Activated naive CD8-positive, alpha-beta T cell treated with anti-CD3 and anti-CD28 coated beads for 36 hours (primary cell): ENCODE data around the gene FAM24B. TPM values are rescaled to one million over a fixed set of nuclear protein-coding genes. Genes with fewer than 3 reads are reported as not detected.
"Not testable (repeated sequence)": the region's sequence is repeated elsewhere in the genome, so short reads cannot be mapped to it uniquely, and the experiment has no call there.

Experiments used
- DNase-seq: peaks from one replicate; pipeline ENCODE4 v3.0.0; 2021
- H3K27ac Mint-ChIP-seq: one replicate; pipeline ENCODE4 v1.8.0; 2022; ENCODE audit warnings: mild to moderate bottlenecking, moderate library complexity, mixed read lengths
- H3K27me3 Mint-ChIP-seq: one replicate; pipeline ENCODE4 v1.8.0; 2022; ENCODE audit warnings: mild to moderate bottlenecking, mixed read lengths
- H3K36me3 Mint-ChIP-seq: one replicate; pipeline ENCODE4 v1.8.0; 2021; ENCODE audit warnings: mild to moderate bottlenecking, mixed read lengths
- H3K4me1 Mint-ChIP-seq: one replicate; pipeline ENCODE4 v1.8.0; 2021; ENCODE audit warnings: mixed read lengths
- H3K4me3 Mint-ChIP-seq: one replicate; pipeline ENCODE4 v1.8.0; 2022; ENCODE audit warnings: mild to moderate bottlenecking, moderate library complexity, mixed read lengths
- H3K9me3 Mint-ChIP-seq: one replicate; pipeline ENCODE4 v1.8.0; 2022; ENCODE audit warnings: mixed read lengths
- total RNA-seq, 2 experiments: library from RNA; stranded (reverse); gene quantifications; one replicate each; pipeline ENCODE4 v1.2.3, GENCODE V29; 2021

The FAM24B gene
- total RNA-seq, 2 experiments from 2014 or later: 11.2 to 12.8 TPM

DNA sequence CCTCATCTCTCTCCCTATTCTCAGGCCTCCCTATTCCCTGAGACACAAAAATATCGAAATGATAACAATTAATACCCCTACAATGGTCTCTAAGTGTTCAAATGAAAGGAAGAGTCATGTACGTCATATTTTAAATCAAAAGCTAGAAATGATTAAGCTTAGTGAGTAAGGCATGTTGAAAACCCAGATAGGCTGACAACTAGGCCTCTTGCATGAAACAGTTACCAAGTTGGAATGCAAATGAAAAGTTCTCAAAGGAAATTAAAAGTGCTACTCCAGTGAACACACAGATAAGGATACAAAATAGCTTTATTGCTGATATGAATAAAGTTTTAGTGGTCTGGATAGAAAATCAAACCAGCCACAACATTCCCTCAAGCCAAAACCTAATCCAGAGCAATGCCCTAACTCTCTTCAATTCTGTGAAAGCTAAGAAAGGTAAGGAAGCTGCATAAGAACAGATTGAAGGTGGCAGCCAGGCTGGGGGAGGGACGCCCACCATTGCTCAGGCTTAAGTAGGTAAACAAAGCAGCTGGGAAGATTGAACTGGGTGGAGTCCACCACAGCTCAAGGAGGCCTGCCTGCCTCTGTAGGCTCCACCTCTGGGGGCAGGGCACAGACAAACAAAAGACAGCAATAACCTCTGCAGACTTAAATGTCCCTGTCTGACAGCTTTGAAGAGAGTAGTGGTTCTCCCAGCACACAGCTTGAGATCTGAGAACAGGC, 12.5 kb downstream of the FAM24B start:
- H3K27me3 Mint-ChIP-seq, H3K9me3 Mint-ChIP-seq, H3K4me3 Mint-ChIP-seq, H3K27ac Mint-ChIP-seq, DNase-seq: not testable (repeated sequence)
- H3K4me1 Mint-ChIP-seq: peaks cover 16% of the 10 kb centered on the region
- H3K36me3 Mint-ChIP-seq: peaks cover 42% of the 10 kb centered on the region

- no peaks in the 10 kb centered on the region for H3K27me3 Mint-ChIP-seq
- peaks cover 18% of the 10 kb centered on the region for H3K4me1 Mint-ChIP-seq
- H3K27ac Mint-ChIP-seq: no peak overlapping the region
- H3K4me3 Mint-ChIP-seq: no peak overlapping the region
- peaks cover 33% of the 10 kb centered on the region for H3K36me3 Mint-ChIP-seq
- H3K9me3 Mint-ChIP-seq: peaks cover 5% of the 10 kb centered on the region
- no peak for DNase-seq
Observed at GRCh38 chr10:122864901-122865300, 14.5 kb downstream of the FAM24B start.

DNA sequence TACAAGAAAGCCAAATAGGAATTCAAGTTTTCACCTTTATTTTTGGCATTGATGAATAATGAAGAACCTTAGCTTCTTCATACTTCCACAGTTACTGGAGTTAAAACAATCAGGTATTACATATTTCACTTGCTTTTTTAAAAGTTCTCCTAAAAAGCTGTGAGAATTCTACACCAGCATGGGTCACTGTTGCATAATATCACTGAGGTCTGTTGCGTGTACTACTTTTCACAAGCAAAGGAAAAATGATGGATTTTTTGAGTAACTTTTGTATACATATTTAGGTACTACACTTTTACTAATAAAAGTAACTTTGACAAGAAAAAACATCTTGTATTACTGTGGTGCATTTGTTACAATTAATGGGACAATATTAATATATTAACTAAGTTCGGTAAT, 15.2 kb downstream of the FAM24B start:
- Mint-ChIP-seq H3K27me3 (no peaks in the 10 kb centered on the region), H3K27ac (no peak overlapping the region), H3K36me3 (peaks cover 34% of the 10 kb centered on the region), H3K4me1 (peaks cover 15% of the 10 kb centered on the region), H3K4me3 (no peak overlapping the region), H3K9me3 (peaks cover 4% of the 10 kb centered on the region)
- DNase-seq: no peak

GRCh38 chr10:122863216-122864193, 15.9 kb downstream of the FAM24B start:
- peaks cover 37% of the 10 kb centered on the region for H3K36me3 Mint-ChIP-seq
- H3K4me3 Mint-ChIP-seq: no peak overlapping the region
- peaks cover 4% of the 10 kb centered on the region for H3K9me3 Mint-ChIP-seq
- H3K27ac Mint-ChIP-seq: no peak overlapping the region
- peaks cover 15% of the 10 kb centered on the region for H3K4me1 Mint-ChIP-seq
- no peak for DNase-seq
- H3K27me3 Mint-ChIP-seq: no peaks in the 10 kb centered on the region

DNA sequence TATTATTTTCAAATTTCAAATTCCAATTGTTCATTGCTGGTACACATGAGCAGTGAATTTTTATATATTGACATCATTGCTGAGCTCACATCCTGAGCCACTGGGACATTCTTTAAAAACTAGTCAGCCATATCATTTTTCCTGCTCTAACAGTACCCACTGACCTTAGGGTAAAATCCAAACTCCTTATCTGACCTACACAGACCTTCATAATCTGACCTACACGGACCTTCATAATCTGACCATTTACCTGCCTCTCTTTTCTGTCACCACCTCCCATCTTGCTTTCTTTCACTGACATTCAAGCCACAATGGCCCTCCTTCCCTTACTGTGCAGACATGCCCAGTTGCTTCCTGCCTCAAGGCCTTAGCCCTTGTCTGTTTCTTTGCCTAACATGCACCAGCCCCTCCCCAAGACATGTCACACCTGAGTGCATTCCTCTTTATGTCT, 17.6 kb downstream of the FAM24B start:
- no peaks in the 10 kb centered on the region for H3K27me3 Mint-ChIP-seq
- no peaks in the 10 kb centered on the region for H3K9me3 Mint-ChIP-seq
- H3K36me3 Mint-ChIP-seq: peaks cover 32% of the 10 kb centered on the region
- peaks cover 12% of the 10 kb centered on the region for H3K4me1 Mint-ChIP-seq
- no peak overlapping the region for H3K27ac Mint-ChIP-seq
- H3K4me3 Mint-ChIP-seq: no peak overlapping the region
- no peak for DNase-seq

GRCh38 chr10:122859527-122859926, 19.9 kb downstream of the FAM24B start:
- Mint-ChIP-seq H3K9me3 (no peaks in the 10 kb centered on the region), H3K27ac (no peak overlapping the region), H3K27me3 (no peaks in the 10 kb centered on the region), H3K4me3 (no peak overlapping the region), H3K4me1 (peaks cover 15% of the 10 kb centered on the region), H3K36me3 (peaks cover 42% of the 10 kb centered on the region)
- DNase-seq: no peak

GRCh38 chr10:122858042-122858441, 21.3 kb downstream of the FAM24B start:
- H3K27ac Mint-ChIP-seq, H3K4me3 Mint-ChIP-seq, H3K9me3 Mint-ChIP-seq, DNase-seq, H3K27me3 Mint-ChIP-seq: not testable (repeated sequence)
- Mint-ChIP-seq H3K36me3 (peaks cover 55% of the 10 kb centered on the region), H3K4me1 (peaks cover 16% of the 10 kb centered on the region)

- no peaks in the 10 kb centered on the region for H3K27me3 Mint-ChIP-seq
- H3K9me3 Mint-ChIP-seq: no peaks in the 10 kb centered on the region
- no peak for DNase-seq
- H3K36me3 Mint-ChIP-seq: peaks cover 61% of the 10 kb centered on the region
- no peak overlapping the region for H3K27ac Mint-ChIP-seq
- peaks cover 15% of the 10 kb centered on the region for H3K4me1 Mint-ChIP-seq
- H3K4me3 Mint-ChIP-seq: no peak overlapping the region
Observed at GRCh38 chr10:122856902-122857301, 22.5 kb downstream of the FAM24B start.

DNA sequence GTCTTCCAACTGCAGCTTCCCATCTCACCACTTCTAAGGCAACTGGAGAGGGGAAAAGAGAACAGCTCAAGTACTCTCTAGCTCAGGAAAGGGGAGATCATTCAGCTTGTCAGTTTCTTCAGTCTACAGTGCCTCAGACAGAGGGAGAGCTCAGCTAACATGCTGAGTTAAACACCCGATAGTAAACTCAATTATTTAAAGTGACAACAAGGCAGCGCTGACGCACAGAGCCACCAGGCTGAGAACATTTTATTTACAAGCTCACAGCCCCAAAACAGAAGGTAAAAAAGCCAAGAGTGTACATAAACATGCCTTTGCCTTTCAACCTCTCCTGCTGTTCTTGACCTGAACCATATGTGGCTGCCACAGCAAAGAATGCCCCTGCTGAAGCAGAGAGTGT, 23.6 kb downstream of the FAM24B start:
- peaks cover 12% of the 10 kb centered on the region for H3K4me1 Mint-ChIP-seq
- no peak overlapping the region for H3K27ac Mint-ChIP-seq
- peaks cover 60% of the 10 kb centered on the region for H3K36me3 Mint-ChIP-seq
- no peak for DNase-seq
- H3K9me3 Mint-ChIP-seq: no peaks in the 10 kb centered on the region
- H3K27me3 Mint-ChIP-seq: no peaks in the 10 kb centered on the region
- H3K4me3 Mint-ChIP-seq: no peak overlapping the region

GRCh38 chr10:122854648-122855047, 24.7 kb downstream of the FAM24B start:
- Mint-ChIP-seq H3K36me3 (peaks cover 62% of the 10 kb centered on the region), H3K4me3 (no peak overlapping the region)
- DNase-seq: no peak

GRCh38 chr10:122853665-122854313, 25.6 kb downstream of the FAM24B start:
- Mint-ChIP-seq H3K27ac (peak overlapping the region; percentile 46), H3K36me3 (peaks cover 55% of the 10 kb centered on the region), H3K4me3 (no peak overlapping the region), H3K27me3 (no peaks in the 10 kb centered on the region), H3K4me1 (peaks cover 12% of the 10 kb centered on the region), H3K9me3 (no peaks in the 10 kb centered on the region)
- DNase-seq: no peak

More at GRCh38 chr10:122854648-122855047, 24.7 kb downstream of the FAM24B start:
- Mint-ChIP-seq H3K27me3 (no peaks in the 10 kb centered on the region), H3K9me3 (no peaks in the 10 kb centered on the region), H3K4me1 (peaks cover 12% of the 10 kb centered on the region), H3K27ac (no peak overlapping the region)

GRCh38 chr10:122852261-122852660, 27.1 kb downstream of the FAM24B start:
- Mint-ChIP-seq H3K27me3 (no peaks in the 10 kb centered on the region), H3K27ac (no peak overlapping the region), H3K36me3 (peaks cover 50% of the 10 kb centered on the region), H3K4me1 (peaks cover 12% of the 10 kb centered on the region), H3K9me3 (no peaks in the 10 kb centered on the region), H3K4me3 (no peak overlapping the region)
- no peak for DNase-seq

DNA sequence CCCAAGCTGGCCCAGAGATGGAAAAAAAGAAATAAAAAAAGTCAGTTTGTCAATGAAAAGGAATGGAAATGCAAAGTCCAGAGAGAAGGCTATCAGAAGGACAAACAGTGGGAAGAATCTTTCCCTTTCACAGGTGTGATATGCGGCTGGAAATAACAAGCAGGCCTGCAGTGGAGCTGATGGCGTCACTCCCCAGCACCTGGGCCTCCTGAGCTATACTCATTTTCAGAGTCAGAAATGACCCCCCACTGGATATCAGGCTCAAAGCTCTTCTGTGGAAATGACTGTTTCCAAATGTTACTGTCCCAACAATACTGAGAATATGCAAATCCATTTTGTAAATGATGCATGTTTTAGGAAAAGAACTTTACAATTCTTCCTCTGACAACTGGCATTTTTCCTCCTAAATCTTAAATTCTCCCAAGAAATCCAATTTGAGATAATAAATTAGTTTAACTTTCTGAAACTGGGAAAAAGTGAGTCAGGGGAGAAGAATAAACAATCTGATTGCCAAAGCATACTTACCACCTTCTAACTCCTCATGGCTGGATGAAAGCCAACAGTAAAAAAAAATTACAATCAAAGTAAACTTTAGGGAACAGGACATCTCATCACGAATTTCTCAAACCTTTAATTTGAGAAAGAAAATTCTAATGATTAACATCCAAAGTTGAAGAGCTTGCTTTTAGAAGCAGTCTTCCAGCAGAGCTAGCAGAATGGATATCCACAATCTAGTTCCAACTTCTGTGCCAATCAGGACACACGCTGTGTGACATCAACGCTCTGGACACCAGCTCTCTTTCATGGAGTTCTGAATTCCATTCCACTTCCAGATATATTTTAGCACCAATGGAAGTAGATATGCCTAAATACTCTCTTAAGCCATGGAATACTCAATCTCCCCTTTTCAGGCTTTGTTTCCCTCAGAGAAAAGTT, 28.4 kb downstream of the FAM24B start:
- peaks cover 12% of the 10 kb centered on the region for H3K4me1 Mint-ChIP-seq
- H3K4me3 Mint-ChIP-seq: no peak overlapping the region
- no peak overlapping the region for H3K27ac Mint-ChIP-seq
- H3K9me3 Mint-ChIP-seq: no peaks in the 10 kb centered on the region
- H3K36me3 Mint-ChIP-seq: peaks cover 59% of the 10 kb centered on the region
- no peak for DNase-seq
- H3K27me3 Mint-ChIP-seq: no peaks in the 10 kb centered on the region
